Muscle layer of colon (tissue), 2 donors: ENCODE data around the gene PABPC4L.

ENCODE experiments used
- H3K27ac ChIP-seq: one replicate; pipeline ENCODE4 v1.7.0; 2013; ENCODE audit warnings: low read depth, mild to moderate bottlenecking, low read length, moderate library complexity
- H3K27me3 ChIP-seq, 2 donors: one replicate each; pipeline ENCODE4 v1.7.0; 2013; ENCODE audit warnings: low read length in 2 of 2, mild to moderate bottlenecking in 2 of 2; ENCODE audit not compliant: insufficient read depth in 2 of 2, control insufficient read depth in 1 of 2
- H3K36me3 ChIP-seq: one replicate; pipeline ENCODE4 v1.7.0; 2013; ENCODE audit warnings: mild to moderate bottlenecking, low read length; ENCODE audit not compliant: insufficient read depth
- H3K4me1 ChIP-seq: one replicate; pipeline ENCODE4 v1.7.0; 2013; ENCODE audit warnings: mild to moderate bottlenecking, low read length; ENCODE audit not compliant: insufficient read depth
- H3K4me3 ChIP-seq, 2 donors: one replicate each; pipeline ENCODE4 v1.7.0; 2013; ENCODE audit warnings: low read length in 2 of 2, low read depth in 1 of 2, mild to moderate bottlenecking in 1 of 2, moderate library complexity in 1 of 2
- H3K9ac ChIP-seq: one replicate; pipeline ENCODE4 v1.7.0; 2013; ENCODE audit warnings: low read length
- H3K9me3 ChIP-seq: one replicate; pipeline ENCODE4 v1.7.0; 2013; ENCODE audit warnings: mild to moderate bottlenecking, low read length
- donor health status: abdominal sarcoma.
- donor health status: Adenocarcinoma of cecum.

Gene PABPC4L

DNA sequence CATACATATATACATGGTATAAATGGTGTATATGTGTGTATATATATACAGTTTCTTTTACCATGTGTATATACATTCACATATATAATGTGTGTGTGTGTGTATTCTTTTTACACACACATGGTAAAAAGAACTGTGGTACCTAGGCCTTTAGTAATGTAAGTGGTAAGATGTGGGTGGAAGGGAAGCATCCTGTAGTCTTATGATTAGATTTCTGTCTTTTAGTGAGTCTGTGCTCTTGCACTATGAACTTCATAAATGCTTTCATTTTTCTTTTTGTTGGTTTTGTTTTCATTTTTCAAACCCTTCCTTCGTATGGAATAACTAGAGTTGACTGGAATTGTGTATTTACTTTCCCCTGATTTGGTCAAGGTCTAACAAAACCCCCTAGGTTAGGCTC, 12.1 kb downstream of the PABPC4L start:
- Histone ChIP-seq H3K4me1 (no peaks in the 10 kb centered on the region), H3K4me3 (no peak overlapping the region), H3K36me3 (no peaks in the 10 kb centered on the region), H3K9ac (no peak overlapping the region), H3K9me3 (no peaks in the 10 kb centered on the region), H3K27me3 (no peaks in the 10 kb centered on the region), H3K27ac (no peak overlapping the region)

DNA sequence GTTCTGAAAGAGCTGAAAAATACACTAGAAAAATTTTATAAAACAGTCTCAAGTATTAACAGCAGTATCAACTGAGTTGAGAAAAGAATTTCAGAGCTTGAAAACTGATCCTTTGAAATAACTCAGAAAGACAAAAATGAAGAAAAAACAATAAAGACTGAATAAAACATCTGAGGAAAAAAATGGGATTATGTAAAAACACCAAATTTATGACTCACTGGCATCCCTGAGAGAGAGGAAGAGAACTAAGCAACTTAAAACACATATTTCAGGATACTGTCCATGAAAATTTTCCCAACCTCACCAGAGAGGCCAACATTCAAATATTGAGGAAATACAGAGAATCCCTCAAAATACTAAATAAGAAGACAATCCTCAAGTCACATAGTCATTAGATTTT, 22.9 kb downstream of the PABPC4L start:
- H3K9ac ChIP-seq = no peak overlapping the region
- no peaks in the 10 kb centered on the region for H3K4me1 ChIP-seq
- no peaks in the 10 kb centered on the region for H3K27me3 ChIP-seq
- no peaks in the 10 kb centered on the region for H3K36me3 ChIP-seq
- H3K27ac ChIP-seq = no peak overlapping the region
- H3K4me3 ChIP-seq = no peak overlapping the region
- no peaks in the 10 kb centered on the region for H3K9me3 ChIP-seq

DNA sequence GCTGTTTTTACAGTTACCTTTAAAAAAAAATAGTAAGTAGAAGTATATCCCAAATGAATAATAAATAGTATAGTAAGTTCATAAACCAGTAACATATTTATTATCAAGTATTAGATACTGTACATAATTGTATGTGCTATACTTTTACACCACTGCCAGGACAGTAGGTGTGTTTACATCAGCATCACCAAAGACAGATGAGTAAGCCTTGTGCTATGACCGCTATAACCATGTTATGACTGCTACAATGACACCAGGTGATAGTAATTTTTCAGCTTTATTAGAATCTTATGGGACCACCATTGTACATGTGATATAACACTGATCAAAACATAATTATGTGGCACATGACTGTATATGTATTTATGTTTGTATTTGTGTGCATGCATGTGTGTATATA, 27.3 kb downstream of the PABPC4L start:
- no peaks in the 10 kb centered on the region for H3K27me3 ChIP-seq
- no peak overlapping the region for H3K27ac ChIP-seq
- H3K9me3 ChIP-seq = no peaks in the 10 kb centered on the region
- H3K4me3 ChIP-seq = no peak overlapping the region
- no peaks in the 10 kb centered on the region for H3K36me3 ChIP-seq
- H3K9ac ChIP-seq = no peak overlapping the region
- no peaks in the 10 kb centered on the region for H3K4me1 ChIP-seq

DNA sequence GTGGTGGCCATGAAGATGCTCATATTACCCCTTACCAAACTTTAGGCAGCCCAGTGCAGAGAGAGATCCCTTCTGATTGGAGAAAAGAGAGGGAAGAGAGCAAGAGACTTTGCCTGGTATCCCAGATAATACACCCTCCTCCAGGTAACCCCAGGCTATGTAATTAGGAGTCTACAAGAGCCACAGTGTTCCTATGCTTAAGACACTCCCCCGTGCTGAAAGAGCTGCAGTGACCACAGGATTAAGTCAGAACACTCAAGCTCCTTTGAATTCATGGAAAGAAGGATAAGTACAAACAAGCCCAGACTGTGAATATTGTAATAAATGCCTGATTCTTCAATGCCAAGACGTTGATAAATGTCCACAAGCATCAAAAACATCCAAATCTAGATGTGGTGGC, 41.4 kb downstream of the PABPC4L start:
- H3K27ac ChIP-seq = no peak overlapping the region
- H3K9ac ChIP-seq = no peak overlapping the region
- H3K9me3 ChIP-seq = no peaks in the 10 kb centered on the region

DNA sequence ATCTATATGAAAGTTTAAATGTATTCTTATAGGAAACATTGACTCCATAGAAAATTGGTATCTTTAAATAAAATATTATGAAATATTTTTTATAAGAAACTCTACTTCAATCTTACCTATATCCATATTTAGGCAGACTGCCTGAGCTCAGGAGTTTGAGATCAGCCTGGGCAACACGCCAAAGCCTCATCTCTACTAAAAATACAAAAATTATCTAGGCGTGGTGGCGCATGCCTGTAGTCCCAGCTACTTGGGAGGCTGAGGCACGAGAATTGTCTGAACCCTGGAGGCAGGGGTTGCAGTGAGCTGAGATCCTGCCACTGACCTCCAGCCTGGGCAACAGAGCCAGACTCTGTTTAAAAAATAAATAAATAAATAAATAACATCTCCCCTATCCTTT, 47.5 kb downstream of the PABPC4L start:
- no peak overlapping the region for H3K9ac ChIP-seq
- no peak overlapping the region for H3K4me3 ChIP-seq

More for the DNA sequence above, 41.4 kb downstream of the PABPC4L start:
- H3K36me3 ChIP-seq = no peaks in the 10 kb centered on the region
- H3K4me3 ChIP-seq = no peak overlapping the region
- H3K27me3 ChIP-seq = no peaks in the 10 kb centered on the region
- no peaks in the 10 kb centered on the region for H3K4me1 ChIP-seq

DNA sequence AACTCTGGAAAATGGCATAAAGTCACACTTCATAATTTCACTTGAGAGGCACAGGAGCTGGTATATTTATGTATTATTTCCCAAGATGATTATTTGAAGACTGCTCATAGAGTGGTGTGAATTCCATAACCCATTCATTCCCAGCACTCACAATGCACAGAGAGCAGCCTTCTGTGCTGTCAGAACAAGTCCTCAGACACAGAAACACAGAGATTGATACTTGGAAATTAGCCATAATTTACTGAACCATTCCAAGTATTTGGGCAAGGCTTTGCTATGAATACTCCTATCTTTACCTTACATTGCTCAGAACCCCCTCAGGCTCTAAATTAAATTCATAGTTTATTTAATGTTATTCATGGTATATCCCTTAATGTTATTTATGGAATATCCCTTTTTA, 53.6 kb downstream of the PABPC4L start:
- no peak overlapping the region for H3K4me3 ChIP-seq
- H3K9ac ChIP-seq = no peak overlapping the region
- no peaks in the 10 kb centered on the region for H3K4me1 ChIP-seq
- no peaks in the 10 kb centered on the region for H3K9me3 ChIP-seq
- H3K36me3 ChIP-seq = no peaks in the 10 kb centered on the region
- H3K27ac ChIP-seq = no peak overlapping the region
- no peaks in the 10 kb centered on the region for H3K27me3 ChIP-seq

More for the DNA sequence above, 47.5 kb downstream of the PABPC4L start:
- no peaks in the 10 kb centered on the region for H3K4me1 ChIP-seq
- H3K9me3 ChIP-seq = no peaks in the 10 kb centered on the region
- no peaks in the 10 kb centered on the region for H3K27me3 ChIP-seq
- H3K27ac ChIP-seq = no peak overlapping the region
- no peaks in the 10 kb centered on the region for H3K36me3 ChIP-seq
